Lower leg skin (tissue), 4 donors: ENCODE results near the gene RGS9. TPM values are rescaled to one million over a fixed set of nuclear protein-coding genes. Genes with fewer than 3 reads are reported as not detected.

Experiments used
- DNase-seq, 2 donors: peaks; one replicate each; pipeline ENCODE4 v3.0.0-alpha.2; 2019; ENCODE audit warnings: low spot score in 2 of 2
- H3K4me3 ChIP-seq: fragments of 200-600 bp; sonication (generic); 2 replicates; pipeline ENCODE4 v1.5.1; 2017; ENCODE audit warnings: mild to moderate bottlenecking, low read depth; ENCODE audit not compliant: poor library complexity, severe bottlenecking
- CTCF ChIP-seq, 3 donors: fragments of 450-650 bp; IDR thresholded peaks; one replicate each; pipeline ENCODE4 v1.5.1; 2016; ENCODE audit warnings: antibody characterized with exemption in 3 of 3, mild to moderate bottlenecking in 3 of 3, moderate library complexity in 2 of 3
- POLR2A ChIP-seq, 2 donors: fragments of 450-650 bp; IDR thresholded peaks; one replicate each; pipeline ENCODE4 v1.6.1; 2016 to 2017; ENCODE audit warnings: antibody characterized with exemption in 2 of 2, mild to moderate bottlenecking in 1 of 2, moderate library complexity in 1 of 2
- WGBS, 2 donors: methylation state at CpG; one replicate each; pipeline ENCODE4 v1.1.5; 2018; 5-methylcytosine and 5-hydroxymethylcytosine counted together
- intact Hi-C: fragments of 100-400 bp; cut with DNase I; formaldehyde crosslinking; loops from one replicate; pipeline ENCODE4 v1.15.0; 2023; ENCODE audit warnings: low total_unique reads
- total RNA-seq, 4 donors: library from RNA; depleted of rRNA; stranded (reverse); fragments of >200 nt; gene quantifications; one replicate each; pipeline ENCODE4 v1.1.0, GENCODE V29; 2016

RGS9 gene
- total RNA-seq, 4 donors from 2014 or later, result 1.4 to 8.9 (median 4.6) TPM

DNA sequence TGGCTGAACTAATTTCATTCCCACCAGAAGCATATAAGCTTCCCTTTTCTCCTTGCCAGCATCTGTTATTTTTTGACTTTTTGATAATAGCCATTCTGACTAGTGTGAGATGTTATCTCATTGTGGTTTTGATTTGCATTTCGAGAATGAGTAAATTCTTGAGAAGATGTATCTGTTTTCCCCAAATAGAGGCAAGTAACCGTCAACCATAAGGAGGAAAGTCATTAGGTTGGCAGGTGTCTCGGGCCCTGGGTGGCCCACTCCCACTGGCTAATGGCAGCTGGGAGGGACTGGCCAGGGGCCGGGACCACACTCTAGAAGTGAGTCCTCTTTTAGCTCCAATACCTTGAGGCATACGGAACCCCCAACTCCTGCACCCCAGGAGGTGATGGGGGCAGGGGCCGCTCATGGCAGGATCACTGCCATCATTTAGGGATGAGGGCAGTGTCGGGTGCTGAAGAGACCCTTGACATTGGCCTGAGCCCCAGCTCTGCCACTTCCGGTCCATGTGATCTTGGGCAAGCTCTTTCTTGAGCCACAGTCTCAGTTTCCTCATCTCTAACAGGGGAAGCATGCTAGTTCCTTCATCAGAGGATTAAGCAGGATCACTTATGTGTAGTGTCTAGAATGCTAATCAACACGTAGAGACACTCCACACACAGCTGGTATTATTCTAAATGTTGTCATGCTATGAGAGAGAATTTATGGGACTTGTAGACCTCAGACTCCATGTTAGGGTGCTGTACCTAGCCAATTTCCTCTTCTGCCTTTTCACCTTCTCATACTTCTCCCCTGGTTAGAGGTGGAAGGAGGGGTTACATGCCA lies 44.3 kb downstream of the RGS9 start:
- TF ChIP-seq POLR2A (IDR thresholded peaks at IDR 0.05) (no peak), CTCF (IDR thresholded peaks at IDR 0.05) (no peak)
- H3K4me3 ChIP-seq, result no peak overlapping the region
- DNase-seq, result no peak
- intact Hi-C loops, result no loop called here
- 84 to 85% methylated on average over 7 to 8 of the region's 9 CpGs for WGBS, 2 donors

DNA sequence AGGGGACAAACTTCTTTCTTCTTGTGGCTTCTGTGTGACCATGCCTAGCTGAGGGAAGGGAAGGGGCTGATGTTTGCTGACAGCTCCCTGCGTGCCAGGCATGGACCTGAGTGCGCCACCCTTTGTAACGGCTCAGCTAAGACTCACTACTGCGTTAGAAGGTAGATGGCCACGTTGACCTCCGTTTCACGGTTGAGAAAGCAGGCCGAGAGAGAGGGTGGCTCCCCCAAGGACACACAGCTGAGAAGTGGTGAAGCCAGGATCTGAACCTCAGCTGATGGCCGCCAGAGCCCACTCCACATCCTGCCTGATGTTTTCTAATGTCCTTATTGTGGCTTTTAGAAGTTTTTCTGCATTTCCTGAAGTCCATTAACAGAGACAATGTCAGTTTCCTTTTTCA lies 45.1 kb downstream of the RGS9 start:
- DNase-seq, result no peak
- TF ChIP-seq POLR2A (IDR thresholded peaks at IDR 0.05) (no peak), CTCF (IDR thresholded peaks at IDR 0.05) (no peak)
- intact Hi-C loops, result no loop called here
- WGBS, 2 donors, result 76 to 78% methylated on average over 9 of the region's 9 CpGs
- no peak overlapping the region for H3K4me3 ChIP-seq

- H3K4me3 ChIP-seq, result no peak overlapping the region
- 19 to 29% methylated on average over 6 of the region's 6 CpGs for WGBS, 2 donors
- no peak for DNase-seq
- TF ChIP-seq CTCF (IDR thresholded peaks at IDR 0.05), result no peak
- intact Hi-C loops, result no loop called here
Measured at GRCh38 chr17:65183736-65184135, 46.6 kb downstream of the RGS9 start.

DNA sequence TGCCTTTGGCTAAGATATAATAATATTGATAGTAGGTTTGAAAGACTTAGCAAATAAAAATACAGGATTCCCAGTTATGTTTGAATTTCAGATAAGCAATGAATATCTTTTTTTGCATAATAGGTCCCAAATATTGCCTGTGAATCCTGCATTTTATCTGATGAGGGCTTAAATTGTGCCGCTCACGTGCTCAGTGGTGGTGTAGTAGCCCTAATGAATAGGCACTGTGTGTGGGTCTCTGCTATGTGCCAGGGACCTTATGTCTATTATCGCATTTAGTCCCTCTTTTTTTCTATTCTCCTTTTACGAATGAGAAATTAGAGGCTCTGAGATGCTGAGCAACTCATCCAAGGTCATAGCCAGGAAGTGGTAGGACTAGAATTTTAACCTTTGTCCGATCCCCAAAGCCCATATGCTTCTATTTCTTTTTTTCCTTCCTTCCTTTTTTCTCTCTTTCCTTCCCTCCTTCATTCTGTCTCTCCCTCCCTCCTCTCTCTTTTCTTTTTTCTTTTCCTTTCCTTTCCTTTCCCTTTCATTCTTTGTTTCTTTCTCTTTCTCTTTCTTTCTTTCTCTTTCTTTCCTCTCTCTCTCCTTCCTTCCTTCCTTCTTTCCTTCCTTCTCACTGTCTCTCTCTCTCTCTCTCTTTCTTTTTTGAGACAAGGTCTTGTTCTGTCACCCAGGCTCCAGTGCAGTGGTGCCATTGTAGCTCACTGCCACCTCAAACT lies 47.2 kb downstream of the RGS9 start:
- DNase-seq, result no peak
- intact Hi-C loops, result no loop called here
- 68 to 74% methylated on average over 5 of the region's 5 CpGs for whole genome bisulfite sequencing, 2 donors
- TF ChIP-seq CTCF (IDR thresholded peaks at IDR 0.05) (no peak), POLR2A (IDR thresholded peaks at IDR 0.05) (no peak)
- no peak overlapping the region for H3K4me3 ChIP-seq

- no peak for TF ChIP-seq POLR2A (IDR thresholded peaks at IDR 0.05)
- TF ChIP-seq CTCF (IDR thresholded peaks at IDR 0.05), result no peak
- 53 to 61% methylated on average over 4 of the region's 4 CpGs for WGBS, 2 donors
- intact Hi-C loops, result no loop called here
- no peak for DNase-seq
- no peak overlapping the region for H3K4me3 ChIP-seq
Measured at GRCh38 chr17:65185062-65185461, 47.9 kb downstream of the RGS9 start.
